HG02798 (cell line): ENCODE results near the gene NRSN2.

Source experiments
- ATAC-seq: cut with Tn5 transposase; IDR thresholded peaks from one replicate; pipeline ENCODE4 v1.9.1; 2021; ENCODE audit warnings: mild to moderate bottlenecking; ENCODE audit not compliant: unreplicated experiment, poor library complexity

Gene NRSN2, protein sequence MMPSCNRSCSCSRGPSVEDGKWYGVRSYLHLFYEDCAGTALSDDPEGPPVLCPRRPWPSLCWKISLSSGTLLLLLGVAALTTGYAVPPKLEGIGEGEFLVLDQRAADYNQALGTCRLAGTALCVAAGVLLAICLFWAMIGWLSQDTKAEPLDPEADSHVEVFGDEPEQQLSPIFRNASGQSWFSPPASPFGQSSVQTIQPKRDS

GRCh38 chr20:346640-347316, at the start of gene NRSN2:
TSS of gene NRSN2 (plus strand) at chr20:347111. CDS start at chr20:349644, 2,533 bp downstream.
- peak; percentile 42 for ATAC-seq

DNA sequence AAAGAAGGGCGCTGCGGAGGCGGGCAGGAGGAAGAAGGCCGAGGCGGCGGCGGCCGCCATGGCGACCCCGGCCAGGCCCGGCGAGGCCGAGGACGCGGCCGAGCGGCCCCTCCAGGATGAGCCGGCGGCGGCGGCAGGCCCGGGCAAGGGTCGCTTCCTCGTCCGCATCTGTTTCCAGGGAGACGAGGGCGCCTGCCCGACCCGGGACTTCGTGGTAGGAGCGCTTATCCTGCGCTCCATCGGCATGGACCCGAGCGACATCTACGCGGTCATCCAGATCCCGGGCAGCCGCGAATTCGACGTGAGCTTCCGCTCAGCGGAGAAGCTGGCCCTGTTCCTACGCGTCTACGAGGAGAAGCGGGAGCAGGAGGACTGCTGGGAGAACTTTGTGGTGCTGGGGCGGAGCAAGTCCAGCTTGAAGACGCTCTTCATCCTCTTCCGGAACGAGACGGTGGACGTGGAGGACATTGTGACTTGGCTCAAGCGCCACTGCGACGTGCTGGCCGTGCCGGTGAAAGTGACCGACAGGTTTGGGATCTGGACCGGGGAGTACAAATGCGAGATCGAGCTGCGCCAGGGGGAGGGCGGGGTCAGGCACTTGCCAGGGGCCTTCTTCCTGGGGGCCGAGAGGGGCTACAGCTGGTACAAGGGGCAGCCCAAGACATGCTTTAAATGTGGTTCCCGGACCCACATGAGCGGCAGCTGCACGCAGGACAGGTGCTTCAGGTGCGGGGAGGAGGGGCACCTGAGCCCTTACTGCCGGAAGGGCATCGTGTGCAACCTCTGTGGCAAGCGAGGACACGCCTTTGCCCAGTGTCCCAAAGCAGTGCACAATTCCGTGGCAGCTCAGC, 48.8 kb upstream of the NRSN2 start:
- peak; percentile 21 for ATAC-seq

DNA sequence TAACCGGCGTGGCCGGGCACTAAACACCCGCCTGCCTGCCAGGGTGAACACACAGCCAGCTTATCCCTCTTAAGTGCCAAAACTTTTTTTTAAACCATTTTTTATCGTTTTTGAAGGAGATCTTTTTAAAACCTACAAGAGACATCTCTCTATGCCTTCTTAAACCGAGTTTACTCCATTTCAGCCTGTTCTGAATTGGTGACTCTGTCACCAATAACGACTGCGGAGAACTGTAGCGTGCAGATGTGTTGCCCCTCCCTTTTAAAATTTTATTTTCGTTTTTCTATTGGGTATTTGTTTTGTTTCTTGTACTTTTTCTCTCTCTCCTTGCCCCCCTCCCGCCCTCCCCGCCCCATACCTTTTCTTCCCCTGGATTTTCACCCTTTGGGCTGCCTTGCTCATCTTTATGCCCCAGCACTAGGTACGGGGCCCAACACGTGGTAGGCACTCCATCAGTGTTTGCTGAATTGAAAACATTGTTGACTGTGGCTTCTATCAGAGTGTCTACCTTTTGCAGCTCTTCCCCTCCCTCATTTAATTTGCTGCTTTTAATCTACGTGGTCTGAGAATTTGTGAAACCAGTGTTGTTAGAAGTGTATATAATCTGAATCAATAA, 48.0 kb upstream of the NRSN2 start:
- ATAC-seq = no peak

- no peak for ATAC-seq
Observed at GRCh38 chr20:300345-300990, 46.4 kb upstream of the NRSN2 start.

- no peak for ATAC-seq
Observed at GRCh38 chr20:301886-302848, 44.7 kb upstream of the NRSN2 start.

GRCh38 chr20:305745-306144, 41.2 kb upstream of the NRSN2 start:
- no peak for ATAC-seq

- no peak for ATAC-seq
Observed at GRCh38 chr20:308427-309038, 38.4 kb upstream of the NRSN2 start.

DNA sequence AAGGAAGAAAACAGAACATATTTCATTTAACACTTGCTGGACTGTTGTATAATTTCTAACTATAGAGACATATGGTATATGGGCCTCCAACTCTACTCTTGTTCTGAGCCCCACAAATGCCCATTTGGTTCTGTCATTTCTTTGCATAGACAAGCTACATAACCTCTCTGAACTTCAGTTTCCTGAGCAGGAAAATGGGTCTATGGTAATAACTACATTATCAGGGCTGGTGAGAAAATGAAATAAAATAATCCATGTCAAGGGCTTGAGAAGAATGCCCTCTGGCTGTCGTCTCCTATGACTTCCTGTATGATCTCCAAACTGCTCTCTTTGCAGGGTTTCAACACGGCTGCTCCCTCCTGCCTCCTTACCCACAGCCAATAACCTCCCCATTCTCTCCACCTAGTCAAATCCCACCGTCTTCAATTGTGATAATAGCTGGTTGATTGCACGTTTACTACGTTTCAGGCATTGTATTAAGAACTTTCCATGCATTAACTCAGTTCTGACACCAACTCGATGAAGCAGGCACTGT, 37.5 kb upstream of the NRSN2 start:
- ATAC-seq = no peak

- ATAC-seq = peak; percentile 100
Observed at GRCh38 chr20:309841-310644, 36.9 kb upstream of the NRSN2 start.

DNA sequence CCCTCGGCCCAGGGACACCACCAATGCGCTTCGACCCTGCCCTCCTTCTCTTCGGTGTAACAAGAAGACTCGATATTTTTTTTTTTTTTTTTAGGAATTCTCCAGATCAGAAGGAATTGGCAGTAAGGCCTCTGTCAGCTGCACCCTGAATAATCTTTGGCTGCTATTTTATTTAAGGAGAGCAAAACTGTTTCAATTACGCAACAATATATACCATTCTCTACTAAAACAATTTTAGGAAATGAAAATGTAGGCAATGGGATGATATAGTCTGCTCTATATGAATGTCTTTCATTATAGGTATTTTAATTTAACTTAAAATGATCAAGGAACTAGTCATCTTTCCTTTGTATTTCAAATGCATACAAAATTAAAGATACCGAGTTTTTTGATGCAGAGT, 36.3 kb upstream of the NRSN2 start:
- no peak for ATAC-seq

DNA sequence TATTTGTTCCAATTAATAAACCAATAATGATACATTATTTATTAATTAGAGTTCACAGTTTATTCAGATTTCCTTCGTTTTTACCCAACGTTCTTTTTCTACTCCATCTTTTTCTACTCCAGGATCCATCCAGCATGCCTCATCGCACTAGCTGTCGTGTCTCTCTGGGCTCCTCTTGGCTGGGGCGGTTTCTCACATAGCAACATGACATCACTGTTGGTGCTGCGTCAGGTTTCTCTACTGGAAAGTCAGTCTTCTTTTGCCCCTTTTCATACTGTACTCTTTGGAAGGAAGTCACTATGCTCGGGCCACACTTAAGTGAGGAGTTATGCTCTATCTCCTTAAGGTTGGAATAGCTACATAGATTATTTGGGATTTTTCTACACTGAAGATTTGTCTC, 35.3 kb upstream of the NRSN2 start:
- no peak for ATAC-seq

- ATAC-seq = no peak
Observed at GRCh38 chr20:312067-312466, 34.8 kb upstream of the NRSN2 start.

GRCh38 chr20:312866-313265, 34.0 kb upstream of the NRSN2 start:
- ATAC-seq = no peak

DNA sequence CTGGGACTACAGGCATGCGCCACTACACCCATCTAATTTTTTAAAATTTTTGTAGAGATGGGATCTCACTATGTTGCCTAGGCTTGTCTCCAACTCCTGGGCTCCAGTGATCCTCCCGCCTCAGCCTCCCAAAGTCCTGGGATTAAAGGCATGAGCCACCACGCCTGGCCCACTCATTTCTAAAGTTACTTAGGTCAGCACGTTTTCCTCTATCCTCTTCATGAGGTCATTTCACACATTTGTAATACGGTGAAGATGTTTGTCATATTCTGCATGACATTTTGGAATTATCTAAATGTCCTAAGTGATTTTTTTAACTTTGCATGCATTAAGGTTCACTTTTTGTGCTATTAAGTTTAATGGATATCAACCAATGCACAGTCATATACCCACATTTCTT, 33.5 kb upstream of the NRSN2 start:
- ATAC-seq = no peak

- no peak for ATAC-seq
Observed at GRCh38 chr20:313948-314347, 33.0 kb upstream of the NRSN2 start.

GRCh38 chr20:316316-317068, 30.4 kb upstream of the NRSN2 start:
- ATAC-seq = no peak
